Choroid plexus epithelial cell (primary cell): Measurements from ENCODE around the gene GPATCH1.
A peak's percentile ranks its signal among the peaks of the same experiment; 100 is the strongest.

Experiments used
- DNase-seq: peaks from one replicate; pipeline ENCODE4 v3.0.0-alpha.2; 2010; ENCODE audit warnings: low read depth
- H3K4me3 ChIP-seq: 2 replicates; pipeline ENCODE4 v1.5.1; 2011; ENCODE audit warnings: low read depth, mild to moderate bottlenecking, control low read depth, low read length, moderate library complexity
- TF ChIP-seq, protein P1 (sequence below): conservative IDR thresholded peaks from 2 replicates; pipeline ENCODE4 v1.5.1; 2011; ENCODE audit warnings: low read depth, mild to moderate bottlenecking, control low read depth, inconsistent platforms, low read length, moderate library complexity

GPATCH1 gene

DNA sequence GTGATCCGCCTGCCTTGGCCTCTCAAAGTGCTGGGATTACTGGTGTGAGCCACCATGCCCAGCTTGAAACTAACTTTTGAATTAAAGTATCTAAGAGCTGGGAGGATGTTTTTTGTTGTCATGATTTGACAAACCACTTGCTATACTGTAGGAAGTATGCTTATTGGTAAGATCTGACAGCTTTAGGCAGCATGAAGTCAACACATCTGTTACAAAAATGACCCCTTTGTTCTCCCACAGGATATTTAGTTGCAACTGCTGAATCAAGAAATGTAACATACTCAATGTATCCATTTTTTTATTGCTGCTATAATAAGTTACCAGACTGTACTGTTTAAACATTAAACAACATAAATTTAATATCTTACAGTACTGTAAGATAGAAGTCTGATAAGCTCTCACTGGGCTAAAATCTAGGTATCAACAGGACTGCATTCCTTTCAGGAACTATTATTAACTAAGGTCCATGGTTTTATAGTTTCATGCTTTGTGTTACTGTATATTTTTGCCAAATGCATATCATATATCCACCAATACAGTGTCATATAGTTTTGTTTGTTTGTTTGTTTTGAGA is 90.3 kb downstream of the GPATCH1 start:
- H3K4me3 ChIP-seq, result no peak overlapping the region
- TF ChIP-seq, protein P1, sequence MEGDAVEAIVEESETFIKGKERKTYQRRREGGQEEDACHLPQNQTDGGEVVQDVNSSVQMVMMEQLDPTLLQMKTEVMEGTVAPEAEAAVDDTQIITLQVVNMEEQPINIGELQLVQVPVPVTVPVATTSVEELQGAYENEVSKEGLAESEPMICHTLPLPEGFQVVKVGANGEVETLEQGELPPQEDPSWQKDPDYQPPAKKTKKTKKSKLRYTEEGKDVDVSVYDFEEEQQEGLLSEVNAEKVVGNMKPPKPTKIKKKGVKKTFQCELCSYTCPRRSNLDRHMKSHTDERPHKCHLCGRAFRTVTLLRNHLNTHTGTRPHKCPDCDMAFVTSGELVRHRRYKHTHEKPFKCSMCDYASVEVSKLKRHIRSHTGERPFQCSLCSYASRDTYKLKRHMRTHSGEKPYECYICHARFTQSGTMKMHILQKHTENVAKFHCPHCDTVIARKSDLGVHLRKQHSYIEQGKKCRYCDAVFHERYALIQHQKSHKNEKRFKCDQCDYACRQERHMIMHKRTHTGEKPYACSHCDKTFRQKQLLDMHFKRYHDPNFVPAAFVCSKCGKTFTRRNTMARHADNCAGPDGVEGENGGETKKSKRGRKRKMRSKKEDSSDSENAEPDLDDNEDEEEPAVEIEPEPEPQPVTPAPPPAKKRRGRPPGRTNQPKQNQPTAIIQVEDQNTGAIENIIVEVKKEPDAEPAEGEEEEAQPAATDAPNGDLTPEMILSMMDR, result no peak
- DNase-seq, result no peak

DNA sequence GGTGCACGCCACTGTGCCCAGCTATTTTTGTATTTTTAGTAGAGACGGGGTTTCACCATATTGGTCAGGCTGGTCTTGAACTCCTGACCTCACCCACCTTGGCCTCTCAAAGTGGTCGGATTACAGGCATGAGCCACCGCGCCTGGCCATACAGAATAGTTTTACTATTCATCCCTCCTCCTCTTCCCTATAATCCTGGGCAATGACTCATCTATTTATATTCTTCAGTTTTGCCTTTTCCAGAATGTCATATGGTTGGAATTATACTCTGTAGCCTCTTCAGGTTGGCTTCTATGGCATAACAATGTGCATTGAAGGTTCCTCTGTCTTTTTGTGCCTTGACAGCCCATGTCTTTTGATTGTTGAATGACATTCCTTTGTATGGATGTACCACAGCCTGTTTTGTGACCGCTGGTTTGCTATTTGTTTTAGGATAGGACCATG is 91.0 kb downstream of the GPATCH1 start:
- H3K4me3 ChIP-seq, result no peak overlapping the region
- TF ChIP-seq, protein P1, result no peak
- no peak for DNase-seq

DNA sequence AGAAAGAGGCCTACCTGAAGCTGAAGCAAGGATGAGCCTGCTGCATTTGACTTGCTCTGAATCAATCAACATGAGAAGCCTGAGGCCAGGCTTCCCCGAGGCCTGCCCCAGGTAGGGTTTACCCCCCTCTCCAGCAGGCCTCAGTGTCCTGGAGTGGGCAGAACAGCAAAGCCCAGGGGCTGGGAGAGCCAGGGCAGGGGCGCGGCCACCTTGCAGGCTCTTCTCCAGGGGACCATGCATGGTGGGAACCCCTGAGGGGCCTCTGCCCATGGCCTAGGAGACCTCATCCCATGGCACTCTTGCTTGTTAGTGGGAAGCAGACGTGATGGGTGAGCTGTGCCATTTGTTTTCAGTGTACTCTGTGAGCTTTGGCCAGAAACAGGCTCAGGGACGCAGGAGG is 93.2 kb downstream of the GPATCH1 start:
- DNase-seq, result no peak
- TF ChIP-seq, protein P1, result no peak
- H3K4me3 ChIP-seq, result no peak overlapping the region

DNA sequence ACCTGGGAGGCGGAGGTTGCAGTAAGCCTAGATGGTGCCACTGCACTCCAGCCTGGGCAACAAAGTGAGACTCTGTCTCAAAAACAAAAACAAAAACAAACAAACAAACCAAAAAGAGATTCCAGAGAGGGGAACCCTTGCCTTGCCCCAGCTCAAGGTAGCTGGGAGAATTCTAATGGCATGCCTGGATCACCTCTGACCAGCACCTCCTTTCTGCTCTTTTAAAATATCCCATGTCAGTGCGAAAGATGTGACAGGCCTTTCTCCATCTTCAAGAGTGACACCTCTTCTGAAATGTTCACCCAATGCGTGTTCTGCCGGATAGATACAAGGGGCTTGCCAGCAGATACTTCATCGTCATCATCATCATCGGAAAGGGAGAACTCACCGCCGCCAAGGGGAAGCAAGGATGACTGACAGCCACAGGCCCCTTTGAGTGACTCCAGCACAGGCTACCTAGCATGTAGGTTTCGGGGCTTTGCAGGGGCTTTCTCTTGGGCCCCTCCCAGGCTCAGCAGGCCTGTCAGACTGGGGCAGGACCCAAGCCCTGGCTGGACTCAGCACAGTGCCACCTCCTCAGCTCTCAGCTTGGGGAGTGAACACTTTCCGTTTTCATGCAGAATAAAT is 94.3 kb downstream of the GPATCH1 start:
- no peak overlapping the region for H3K4me3 ChIP-seq
- TF ChIP-seq, protein P1, result no peak
- DNase-seq, result no peak

DNA sequence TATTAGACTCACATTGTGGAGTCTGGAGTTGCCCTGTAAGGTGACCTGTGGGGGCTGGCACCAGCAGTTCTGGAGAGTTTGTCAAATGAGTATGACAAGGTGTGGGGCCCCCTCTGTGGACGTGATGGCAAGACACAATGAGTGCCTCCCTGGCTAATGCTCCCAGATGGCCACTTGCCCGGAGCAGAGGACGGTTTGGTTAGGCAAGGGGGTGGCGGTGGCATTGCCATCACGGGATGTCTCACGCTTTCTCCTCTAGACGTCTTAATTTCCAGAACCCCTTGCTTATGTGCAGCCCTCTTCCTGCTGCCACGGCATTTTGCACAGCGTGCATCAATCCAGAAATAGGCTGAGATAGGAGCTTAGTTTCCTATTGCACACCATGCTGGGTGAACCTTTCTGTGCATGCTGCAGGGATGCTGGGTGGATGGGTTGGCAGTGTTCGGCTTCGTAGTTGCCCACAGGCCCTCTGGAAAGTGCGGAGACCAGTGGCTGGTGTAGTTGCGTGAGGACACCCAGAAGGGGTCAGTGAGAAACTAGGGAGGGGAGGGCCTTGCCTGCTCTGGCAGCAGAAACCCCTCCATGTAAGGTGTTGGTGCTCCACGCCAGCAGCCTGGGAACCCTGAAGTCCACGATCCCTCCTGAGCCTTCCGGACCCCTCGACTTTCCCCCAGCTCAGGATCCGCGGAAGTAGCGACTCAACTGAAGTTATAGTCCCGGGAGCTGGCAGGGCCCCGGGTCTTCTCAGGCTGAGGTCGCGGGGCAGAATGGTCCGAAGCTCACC is 95.1 kb downstream of the GPATCH1 start:
- TF ChIP-seq, protein P1, result peak; percentile 2
- DNase-seq, result peak; percentile 33
- peak overlapping the region; percentile 88 for H3K4me3 ChIP-seq

DNA sequence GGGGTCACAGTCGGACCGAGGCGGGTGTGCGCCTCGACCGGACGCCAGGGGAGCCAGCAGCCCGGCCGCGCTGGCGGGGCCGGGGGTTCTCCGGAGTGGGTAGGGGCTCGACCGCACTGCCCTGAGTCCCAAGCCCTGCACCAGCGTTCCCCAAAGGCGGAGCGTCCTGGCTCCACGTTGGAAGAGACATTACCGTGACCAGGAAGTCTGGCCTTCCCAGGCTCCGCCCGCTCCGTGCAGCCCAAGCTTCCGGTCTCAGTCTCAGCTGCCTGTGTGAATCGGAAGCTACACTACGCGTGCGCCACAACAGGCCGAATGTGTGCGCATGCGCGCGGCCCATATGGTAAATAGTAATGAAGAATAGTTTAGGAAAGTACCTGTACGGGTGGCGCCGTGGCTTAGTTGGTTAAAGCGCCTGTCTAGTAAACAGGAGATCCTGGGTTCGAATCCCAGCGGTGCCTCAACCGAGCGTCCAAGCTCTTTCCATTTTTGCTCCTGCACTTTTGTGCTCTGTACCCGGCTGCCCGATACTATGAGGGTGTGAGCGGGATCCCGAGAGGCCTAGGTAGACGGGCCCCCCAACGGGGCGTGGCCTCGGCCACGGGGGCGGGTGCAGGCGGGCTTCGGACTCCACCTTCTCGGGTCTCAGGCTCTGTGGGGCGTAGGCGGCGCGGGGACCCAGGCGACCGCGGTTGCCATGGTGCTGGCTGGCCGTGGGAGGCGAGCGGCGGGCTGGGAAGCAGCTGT is 95.9 kb downstream of the GPATCH1 start:
- H3K4me3 ChIP-seq, result peak overlapping the region; percentile 88
- DNase-seq, result peak; percentile 99
- TF ChIP-seq, protein P1, result peak; percentile 27
